PC-9 (cell line): ENCODE results near the gene ARHGAP35. TPM values are rescaled to one million over a fixed set of nuclear protein-coding genes. Genes with fewer than 3 reads are reported as not detected.
"Not testable (repeated sequence)": the region's sequence is repeated elsewhere in the genome, so short reads cannot be mapped to it uniquely, and the experiment has no call there.

Experiments used
- BruUV-seq: library from RNA; stranded (reverse); fragments of 400-500 nt; replicated peaks from 2 replicates; lab custom pipeline; 2021; lab: Mats Ljungman, UMichigan
- CTCF ChIA-PET: fragments of 300-600 bp; sonication (Branson Sonifier 250); formaldehyde crosslinking; loops from one replicate; lab custom pipeline; 2022; ENCODE audit warnings: antibody characterized with exemption; lab: Charles Lee
- POLR2A ChIA-PET: fragments of 300-600 bp; sonication (Branson Sonifier 250); formaldehyde crosslinking; loops from one replicate; lab custom pipeline; 2022; ENCODE audit warnings: antibody characterized with exemption; ENCODE audit not compliant: unreplicated experiment; lab: Charles Lee
- DNase-seq, 2 experiments: peaks; one replicate each; pipeline versions ENCODE4 v3.0.0 to v3.0.0-alpha.2; 2015 to 2022; ENCODE audit warnings: mixed read lengths in 1 of 2
- H2AFZ ChIP-seq: fragments of 200-600 bp; sonication (generic); 2 replicates; pipeline ENCODE4 v1.8.1; 2017; ENCODE audit warnings: antibody characterized with exemption
- H3F3A ChIP-seq: fragments of 200-600 bp; sonication (generic); 2 replicates; pipeline ENCODE4 v1.8.1; 2017; ENCODE audit warnings: antibody characterized with exemption, mild to moderate bottlenecking, low read depth; ENCODE audit not compliant: insufficient read depth
- H3K27ac ChIP-seq: fragments of 200-600 bp; sonication (generic); 2 replicates; pipeline ENCODE4 v1.6.1; 2016; ENCODE audit warnings: mixed run types
- H3K27me3 ChIP-seq: fragments of 200-600 bp; sonication (generic); 2 replicates; pipeline ENCODE4 v1.6.1; 2016; ENCODE audit warnings: low read depth, mixed run types; ENCODE audit not compliant: insufficient read depth
- H3K36me3 ChIP-seq: fragments of 200-600 bp; sonication (generic); 2 replicates; pipeline ENCODE4 v1.6.1; 2016; ENCODE audit warnings: low read depth, mixed run types
- H3K4me1 ChIP-seq: fragments of 200-600 bp; sonication (generic); replicated peaks from 2 replicates; pipeline ENCODE4 v1.6.1; 2016; ENCODE audit warnings: mixed run types; ENCODE audit not compliant: insufficient read depth
- H3K4me2 ChIP-seq: fragments of 200-600 bp; sonication (generic); 2 replicates; pipeline ENCODE4 v1.6.1; 2017; ENCODE audit warnings: mixed run types
- H3K4me3 ChIP-seq: fragments of 200-600 bp; sonication (generic); 2 replicates; pipeline ENCODE4 v1.6.1; 2016; ENCODE audit warnings: mixed run types
- H3K79me2 ChIP-seq: fragments of 200-600 bp; sonication (generic); 2 replicates; pipeline ENCODE4 v1.6.1; 2017; ENCODE audit warnings: low read depth, mixed run types
- H3K9me2 ChIP-seq: fragments of 200-600 bp; sonication (generic); 2 replicates; pipeline ENCODE4 v1.8.1; 2017; ENCODE audit warnings: mild to moderate bottlenecking; ENCODE audit not compliant: insufficient read depth
- H3K9me3 ChIP-seq: fragments of 200-600 bp; sonication (generic); 2 replicates; pipeline ENCODE4 v1.8.1; 2016; ENCODE audit warnings: low read depth; ENCODE audit not compliant: insufficient read depth
- H4K20me1 ChIP-seq: fragments of 200-600 bp; sonication (generic); 2 replicates; pipeline ENCODE4 v1.8.1; 2017; ENCODE audit not compliant: insufficient read depth
- EZH2 ChIP-seq: fragments of 200-600 bp; sonication (generic); IDR thresholded peaks from 2 replicates; pipeline ENCODE4 v1.8.0; 2017; ENCODE audit warnings: antibody characterized with exemption, low read depth
- intact Hi-C: fragments of 100-400 bp; cut with micrococcal nuclease; formaldehyde crosslinking; loops from one replicate; pipeline ENCODE4 v1.10.0; 2022; ENCODE audit not compliant: unreplicated experiment
- total RNA-seq: library from RNA; stranded (reverse); gene quantifications from 2 replicates; pipeline ENCODE4 v1.2.3, GENCODE V29; 2021
- TF ChIP-seq, protein P1 (sequence below): fragments of 200-600 bp; sonication (generic); conservative IDR thresholded peaks from 2 replicates; pipeline ENCODE4 v1.6.1; 2017; ENCODE audit warnings: mixed run types, antibody characterized with exemption, mild to moderate bottlenecking, moderate library complexity

Gene ARHGAP35
- total RNA-seq, 1 experiment from 2014 or later = 104 TPM

DNA sequence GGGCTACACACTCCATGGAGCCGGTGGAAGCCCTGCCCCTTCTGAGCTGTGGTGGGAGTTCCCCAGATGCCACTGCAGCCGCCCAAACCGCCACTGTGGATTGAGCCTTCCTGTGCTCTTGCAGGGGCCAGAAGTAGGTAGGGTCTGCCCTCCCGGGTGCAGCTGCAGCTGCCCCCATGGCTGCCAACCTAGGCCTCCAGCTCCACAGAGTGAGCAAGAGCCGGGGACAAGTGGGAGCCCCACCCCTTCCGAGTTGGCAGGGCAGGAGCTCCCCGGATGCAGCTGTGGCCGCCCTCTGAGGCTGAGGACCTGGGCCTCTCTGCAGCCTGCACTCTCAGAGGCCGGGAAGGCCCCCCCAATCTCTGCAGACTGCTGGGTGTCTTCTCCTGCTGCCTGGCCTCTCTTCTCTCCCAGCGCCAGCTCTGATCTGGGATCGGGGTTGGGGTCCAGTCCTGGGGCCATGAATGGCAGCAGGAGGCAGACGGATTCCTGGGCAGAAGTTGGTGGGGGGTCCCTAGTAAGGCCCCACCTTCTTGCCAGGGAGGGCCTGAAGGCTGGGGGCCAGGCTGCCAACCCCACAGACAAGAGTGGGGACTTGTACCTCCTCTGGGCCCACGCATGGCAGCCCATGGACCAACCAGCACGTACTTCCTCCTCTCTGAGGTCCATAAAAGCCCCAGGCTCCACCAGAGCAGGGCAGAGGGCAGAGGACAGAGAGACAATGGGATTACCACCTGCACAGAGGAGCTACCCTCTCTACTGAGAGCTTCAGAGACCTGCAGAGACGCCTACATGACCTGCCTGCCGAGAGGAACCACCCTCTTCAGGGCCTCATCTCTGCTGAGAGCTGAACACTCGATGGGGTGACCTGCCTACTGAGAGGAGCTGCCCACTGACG lies 39.0 kb upstream of the ARHGAP35 start:
- H2AFZ ChIP-seq = no peak overlapping the region
- H3K79me2 ChIP-seq = no peaks in the 10 kb centered on the region
- no peaks in the 10 kb centered on the region for H3K27me3 ChIP-seq
- peaks cover 34% of the 10 kb centered on the region for H3K4me1 ChIP-seq
- POLR2A ChIA-PET = no interaction called here
- H3K4me3 ChIP-seq = no peak overlapping the region
- intact Hi-C loops = no loop called here
- TF ChIP-seq, protein P1, sequence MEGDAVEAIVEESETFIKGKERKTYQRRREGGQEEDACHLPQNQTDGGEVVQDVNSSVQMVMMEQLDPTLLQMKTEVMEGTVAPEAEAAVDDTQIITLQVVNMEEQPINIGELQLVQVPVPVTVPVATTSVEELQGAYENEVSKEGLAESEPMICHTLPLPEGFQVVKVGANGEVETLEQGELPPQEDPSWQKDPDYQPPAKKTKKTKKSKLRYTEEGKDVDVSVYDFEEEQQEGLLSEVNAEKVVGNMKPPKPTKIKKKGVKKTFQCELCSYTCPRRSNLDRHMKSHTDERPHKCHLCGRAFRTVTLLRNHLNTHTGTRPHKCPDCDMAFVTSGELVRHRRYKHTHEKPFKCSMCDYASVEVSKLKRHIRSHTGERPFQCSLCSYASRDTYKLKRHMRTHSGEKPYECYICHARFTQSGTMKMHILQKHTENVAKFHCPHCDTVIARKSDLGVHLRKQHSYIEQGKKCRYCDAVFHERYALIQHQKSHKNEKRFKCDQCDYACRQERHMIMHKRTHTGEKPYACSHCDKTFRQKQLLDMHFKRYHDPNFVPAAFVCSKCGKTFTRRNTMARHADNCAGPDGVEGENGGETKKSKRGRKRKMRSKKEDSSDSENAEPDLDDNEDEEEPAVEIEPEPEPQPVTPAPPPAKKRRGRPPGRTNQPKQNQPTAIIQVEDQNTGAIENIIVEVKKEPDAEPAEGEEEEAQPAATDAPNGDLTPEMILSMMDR = no peak
- no peak for TF ChIP-seq EZH2
- H3K4me2 ChIP-seq = no peak overlapping the region
- no peak for DNase-seq
- no peaks in the 10 kb centered on the region for H3K9me3 ChIP-seq
- H3K27ac ChIP-seq = no peak overlapping the region
- H3F3A ChIP-seq = peaks cover 28% of the 10 kb centered on the region
- no peaks in the 10 kb centered on the region for H3K9me2 ChIP-seq
- H3K36me3 ChIP-seq = no peaks in the 10 kb centered on the region
- H4K20me1 ChIP-seq = no peaks in the 10 kb centered on the region
- no TSS peak for BruUV-seq
- CTCF ChIA-PET = interaction anchor here (0.6 kb wide), 1 partner anchor 14 kb away, joined by 5 read pairs; no protein-coding TSS in a partner anchor

DNA sequence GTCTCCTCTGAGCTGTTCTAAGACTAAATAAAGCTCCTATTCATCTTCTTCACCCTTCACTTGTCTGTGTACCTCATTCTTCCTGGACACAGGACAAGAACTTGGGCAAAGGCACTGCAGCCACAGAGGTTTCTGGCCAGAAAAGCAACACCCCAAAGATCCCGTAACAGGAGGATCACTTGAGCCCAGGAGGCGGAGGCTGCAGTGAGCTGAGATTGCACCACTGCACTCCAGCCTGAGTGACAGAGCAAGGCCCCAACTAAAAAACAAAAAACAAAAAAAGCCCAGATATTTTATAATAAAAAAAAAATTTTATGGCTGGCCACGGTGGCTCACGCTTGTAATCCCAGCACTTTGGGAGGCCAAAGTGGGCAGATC lies 38.4 kb upstream of the ARHGAP35 start:
- BruUV-seq, H3K9me2 ChIP-seq, H4K20me1 ChIP-seq, H3K27me3 ChIP-seq, H3K27ac ChIP-seq, DNase-seq, H3K4me2 ChIP-seq, intact Hi-C loops, H3K4me3 ChIP-seq, H3K9me3 ChIP-seq, POLR2A ChIA-PET, H3K36me3 ChIP-seq, H2AFZ ChIP-seq, H3K79me2 ChIP-seq: not testable (repeated sequence)
- CTCF ChIA-PET = interaction anchor here (0.6 kb wide), 1 partner anchor 14 kb away, joined by 5 read pairs; no protein-coding TSS in a partner anchor
- H3K4me1 ChIP-seq = peaks cover 40% of the 10 kb centered on the region
- peaks cover 33% of the 10 kb centered on the region for H3F3A ChIP-seq

DNA sequence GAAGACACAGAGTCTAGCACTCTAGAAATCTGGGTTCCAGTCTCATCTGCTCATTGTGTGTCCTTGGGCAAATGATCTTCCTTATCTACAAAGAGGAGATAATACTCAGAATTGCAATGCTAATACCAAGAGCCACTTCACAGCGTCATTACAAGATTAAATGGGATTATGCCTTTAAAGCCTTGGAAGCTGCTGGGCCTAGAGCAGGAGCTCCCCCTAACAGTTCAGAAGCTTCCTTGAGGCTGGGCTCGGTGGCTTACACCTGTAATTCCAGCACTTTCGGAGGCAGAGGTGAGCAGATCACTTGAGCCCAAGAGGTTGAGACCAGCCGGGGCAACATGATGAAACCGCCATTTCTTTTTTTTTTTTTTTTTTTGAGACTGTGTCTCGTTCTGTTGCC lies 37.7 kb upstream of the ARHGAP35 start:
- no peak overlapping the region for H3K27ac ChIP-seq
- H3K9me2 ChIP-seq = no peaks in the 10 kb centered on the region
- peaks cover 40% of the 10 kb centered on the region for H3K4me1 ChIP-seq
- intact Hi-C loops = no loop called here
- H3F3A ChIP-seq = peaks cover 33% of the 10 kb centered on the region
- H3K27me3 ChIP-seq = no peaks in the 10 kb centered on the region
- no peaks in the 10 kb centered on the region for H3K36me3 ChIP-seq
- H4K20me1 ChIP-seq = no peaks in the 10 kb centered on the region
- no peaks in the 10 kb centered on the region for H3K79me2 ChIP-seq
- no peaks in the 10 kb centered on the region for H3K9me3 ChIP-seq
- ChIA-PET CTCF (interaction anchor here (0.7 kb wide), 2 partner anchors 68 to 76 kb away, joined by 3 to 5 read pairs; no protein-coding TSS in a partner anchor), POLR2A (no interaction called here)
- H3K4me2 ChIP-seq = no peak overlapping the region
- H3K4me3 ChIP-seq = no peak overlapping the region
- H2AFZ ChIP-seq = no peak overlapping the region
- DNase-seq = no peak
- no TSS peak for BruUV-seq
- no peak for TF ChIP-seq EZH2
- TF ChIP-seq, protein P1 = no peak
